HG02763 (cell line): ENCODE results near the gene ARMC9.
"Not testable (repeated sequence)": the region's sequence is repeated elsewhere in the genome, so short reads cannot be mapped to it uniquely, and the experiment has no call there.

ENCODE experiments used
- ATAC-seq: cut with Tn5 transposase; IDR thresholded peaks from one replicate; pipeline ENCODE4 v1.9.1; 2021; ENCODE audit warnings: mild to moderate bottlenecking, moderate library complexity; ENCODE audit not compliant: unreplicated experiment

ARMC9 gene

GRCh38 chr2:231280846-231281245 lies 82.4 kb downstream of the ARMC9 start:
- no peak for ATAC-seq

- no peak for ATAC-seq
Observed at GRCh38 chr2:231284296-231284695, 85.9 kb downstream of the ARMC9 start.

GRCh38 chr2:231286964-231287363 lies 88.5 kb downstream of the ARMC9 start:
- no peak for ATAC-seq

GRCh38 chr2:231287696-231288095 lies 89.3 kb downstream of the ARMC9 start:
- no peak for ATAC-seq

- ATAC-seq: no peak
Observed at GRCh38 chr2:231288590-231288989, 90.2 kb downstream of the ARMC9 start.

GRCh38 chr2:231290321-231291015 lies 92.0 kb downstream of the ARMC9 start:
- no peak for ATAC-seq

- no peak for ATAC-seq
Observed at GRCh38 chr2:231292472-231293134, 94.2 kb downstream of the ARMC9 start.

GRCh38 chr2:231293163-231293562 lies 94.7 kb downstream of the ARMC9 start:
- ATAC-seq: no peak

GRCh38 chr2:231294116-231294515 lies 95.7 kb downstream of the ARMC9 start:
- ATAC-seq: no peak

- ATAC-seq: no peak
Observed at GRCh38 chr2:231294571-231295362, 96.3 kb downstream of the ARMC9 start.

GRCh38 chr2:231295363-231295655 lies 96.9 kb downstream of the ARMC9 start:
- ATAC-seq: no peak

- no peak for ATAC-seq
Observed at GRCh38 chr2:231296401-231296974, 98.1 kb downstream of the ARMC9 start.

- no peak for ATAC-seq
Observed at GRCh38 chr2:231297108-231297908, 98.9 kb downstream of the ARMC9 start.

- ATAC-seq: no peak
Observed at GRCh38 chr2:231298091-231298490, 99.7 kb downstream of the ARMC9 start.

- no peak for ATAC-seq
Observed at GRCh38 chr2:231299267-231299666, 100.8 kb downstream of the ARMC9 start.

GRCh38 chr2:231300020-231300721 lies 101.7 kb downstream of the ARMC9 start:
- ATAC-seq: no peak

- no peak for ATAC-seq
Observed at GRCh38 chr2:231300722-231301076, 102.3 kb downstream of the ARMC9 start.

- ATAC-seq: not testable (repeated sequence)
Observed at GRCh38 chr2:231304259-231304658, 105.8 kb downstream of the ARMC9 start.

GRCh38 chr2:231305221-231305620 lies 106.8 kb downstream of the ARMC9 start:
- ATAC-seq: no peak

GRCh38 chr2:231306791-231307393 lies 108.5 kb downstream of the ARMC9 start:
- no peak for ATAC-seq
